Activated CD8-positive, alpha-beta T cell treated with anti-CD3 and anti-CD28 coated beads, Interleukin-2, amount 10 ng/mL, durations not matched to agents 7 days and 5 days (primary cell): Measurements from ENCODE around the gene RNF213. TPM values are rescaled to one million over a fixed set of nuclear protein-coding genes. Genes with fewer than 3 reads are reported as not detected.

Source experiments
- ATAC-seq: fragments of 150-1000 bp; cut with Tn5 transposase; one replicate; pipeline ENCODE4 v1.10.0; 2021; ENCODE audit warnings: moderate library complexity
- CTCF ChIA-PET: fragments of 350-600 bp; sonication (Branson Sonifier 250); formaldehyde crosslinking; loops from one replicate; lab custom pipeline; 2021; ENCODE audit warnings: antibody characterized with exemption; lab: Charles Lee
- POLR2A ChIA-PET: fragments of 350-600 bp; sonication (Branson Sonifier 250); formaldehyde crosslinking; loops from one replicate; lab custom pipeline; 2021; ENCODE audit warnings: antibody characterized with exemption; lab: Charles Lee
- DNase-seq: peaks from one replicate; pipeline ENCODE4 v3.0.0-alpha.2; 2020
- H3K27ac Mint-ChIP-seq: one replicate; pipeline ENCODE4 v1.8.0; 2021; ENCODE audit warnings: mild to moderate bottlenecking, mixed read lengths
- H3K27me3 Mint-ChIP-seq: one replicate; pipeline ENCODE4 v1.8.0; 2021; ENCODE audit warnings: low read depth, mixed read lengths
- H3K36me3 Mint-ChIP-seq: one replicate; pipeline ENCODE4 v1.8.0; 2021; ENCODE audit warnings: low read depth, mixed read lengths
- H3K4me1 Mint-ChIP-seq: one replicate; pipeline ENCODE4 v1.8.0; 2021; ENCODE audit warnings: low read depth, mixed read lengths
- H3K4me3 Mint-ChIP-seq: one replicate; pipeline ENCODE4 v1.8.0; 2021; ENCODE audit warnings: mild to moderate bottlenecking, mixed read lengths
- H3K9me3 Mint-ChIP-seq: one replicate; pipeline ENCODE4 v1.8.0; 2022; ENCODE audit warnings: mixed read lengths; ENCODE audit not compliant: insufficient read depth
- total RNA-seq, 2 experiments: library from RNA; stranded (reverse); gene quantifications; one replicate each; pipeline ENCODE4 v1.2.3, GENCODE V29; 2021

RNF213 gene
- total RNA-seq, 2 experiments from 2014 or later: 438 to 455 TPM

DNA sequence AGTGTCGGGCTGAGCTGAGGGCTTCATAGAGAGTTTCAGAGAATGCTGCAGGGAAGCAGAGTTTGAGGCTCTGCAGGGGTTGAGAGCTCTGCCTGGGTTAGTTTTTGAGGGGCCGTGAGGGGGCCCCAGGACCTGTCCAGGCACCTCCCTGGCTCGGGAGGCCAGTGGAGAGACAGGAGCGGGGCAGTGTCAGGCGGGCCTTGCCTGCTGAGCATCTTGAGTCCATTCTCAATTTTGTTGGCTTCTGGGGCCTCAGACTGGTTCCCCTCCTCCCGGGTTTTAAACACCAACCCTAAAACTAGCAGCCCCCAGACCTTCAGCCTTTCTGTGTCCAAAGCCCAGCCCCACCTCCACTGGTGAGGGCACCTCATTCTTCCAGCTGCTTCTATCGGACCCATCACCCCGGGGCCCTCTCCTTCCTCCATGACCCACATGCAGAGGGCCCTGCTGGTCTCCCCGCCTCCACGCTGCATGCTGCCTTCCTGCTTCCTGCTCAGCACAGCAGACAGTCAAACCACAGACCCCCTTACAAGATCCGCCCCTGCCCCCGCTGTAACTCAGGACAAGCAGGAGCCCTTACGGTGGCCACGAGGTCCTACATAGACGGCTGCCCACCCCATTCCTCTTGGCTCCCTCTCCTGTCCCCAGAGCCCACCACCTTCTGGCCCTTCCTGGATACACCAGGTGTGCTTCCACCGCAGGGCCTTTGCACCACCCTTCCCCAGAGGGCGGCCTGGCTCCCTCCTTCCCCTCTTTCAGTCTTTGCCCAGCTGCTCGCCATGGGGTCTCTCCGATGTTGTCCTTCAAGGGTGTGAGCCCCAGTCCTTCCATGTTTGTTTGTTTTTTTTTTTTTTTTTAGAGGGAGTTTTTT, 3.8 kb downstream of the RNF213 start:
- CTCF ChIA-PET: interaction anchor here (0.9 to 1.7 kb wide), 5 partner anchors 9 to 163 kb away, joined by 3 to 5 read pairs (median 3); partner anchors contain the start of gene GAA
- DNase-seq: peak; percentile 83
- peak; percentile 11 for ATAC-seq
- Mint-ChIP-seq H3K4me1 (peaks cover 37% of the 10 kb centered on the region), H3K27me3 (no peaks in the 10 kb centered on the region), H3K9me3 (no peaks in the 10 kb centered on the region), H3K4me3 (peak overlapping the region; percentile 91), H3K36me3 (peaks cover 38% of the 10 kb centered on the region), H3K27ac (peak overlapping the region; percentile 91)
- POLR2A ChIA-PET: interaction anchor here (0.6 to 4.9 kb wide), 9 partner anchors 11 to 456 kb away, joined by 3 to 38 read pairs (median 3); partner anchors contain the start of gene GAA

DNA sequence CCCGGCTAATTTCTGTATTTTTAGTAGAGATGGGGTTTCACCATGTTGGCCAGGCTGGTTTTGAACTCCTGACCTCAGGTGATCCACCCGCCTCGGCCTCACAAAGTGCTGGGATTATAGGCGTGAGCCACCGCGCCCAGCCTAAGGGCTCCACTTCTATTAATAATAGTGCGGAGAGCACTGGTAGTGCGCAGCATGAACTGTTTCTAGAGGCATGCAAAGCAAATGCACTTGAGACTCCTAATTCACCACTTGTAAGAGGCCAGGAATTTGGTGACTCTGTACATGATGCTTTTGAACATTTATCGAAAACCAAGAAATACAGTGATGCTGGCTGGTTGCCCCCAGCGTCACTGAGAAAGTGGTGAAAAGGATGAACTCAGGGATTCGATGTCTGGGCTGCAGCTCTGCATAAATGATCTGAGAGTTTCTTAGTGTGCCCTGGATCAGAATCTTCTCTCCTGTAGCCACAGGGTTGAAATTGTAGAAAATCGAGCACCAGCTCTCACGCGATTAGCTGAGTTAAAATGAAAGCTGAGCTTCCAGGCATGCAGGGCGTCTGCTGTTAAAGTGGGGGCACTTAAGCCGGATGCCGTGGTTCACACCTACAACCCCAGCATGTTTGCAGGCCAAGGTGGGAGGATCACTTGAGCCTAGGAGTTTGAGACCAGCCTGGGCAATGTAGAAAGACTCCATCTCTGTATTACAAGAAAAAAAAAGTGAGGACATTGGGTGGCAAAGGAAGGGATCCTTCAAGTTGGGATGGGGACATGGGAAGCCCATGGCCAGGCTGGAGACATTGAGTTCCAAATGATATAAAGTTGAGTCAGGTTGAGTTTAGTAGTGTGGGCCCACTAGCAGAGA, 4.8 kb downstream of the RNF213 start:
- H3K4me3 Mint-ChIP-seq: peak overlapping the region; percentile 91
- H3K27me3 Mint-ChIP-seq: no peaks in the 10 kb centered on the region
- peak overlapping the region; percentile 91 for H3K27ac Mint-ChIP-seq
- no peaks in the 10 kb centered on the region for H3K9me3 Mint-ChIP-seq
- H3K36me3 Mint-ChIP-seq: peaks cover 38% of the 10 kb centered on the region
- DNase-seq (peak; percentile 89), ATAC-seq (peak; percentile 45)
- POLR2A ChIA-PET: interaction anchor here (1.0 to 4.9 kb wide), 5 partner anchors 12 to 127 kb away, joined by 3 to 38 read pairs (median 3); no protein-coding TSS in a partner anchor
- peaks cover 37% of the 10 kb centered on the region for H3K4me1 Mint-ChIP-seq
- CTCF ChIA-PET: interaction anchor here (0.8 to 1.5 kb wide), 6 partner anchors 8 to 120 kb away, joined by 3 to 5 read pairs (median 4); no protein-coding TSS in a partner anchor

DNA sequence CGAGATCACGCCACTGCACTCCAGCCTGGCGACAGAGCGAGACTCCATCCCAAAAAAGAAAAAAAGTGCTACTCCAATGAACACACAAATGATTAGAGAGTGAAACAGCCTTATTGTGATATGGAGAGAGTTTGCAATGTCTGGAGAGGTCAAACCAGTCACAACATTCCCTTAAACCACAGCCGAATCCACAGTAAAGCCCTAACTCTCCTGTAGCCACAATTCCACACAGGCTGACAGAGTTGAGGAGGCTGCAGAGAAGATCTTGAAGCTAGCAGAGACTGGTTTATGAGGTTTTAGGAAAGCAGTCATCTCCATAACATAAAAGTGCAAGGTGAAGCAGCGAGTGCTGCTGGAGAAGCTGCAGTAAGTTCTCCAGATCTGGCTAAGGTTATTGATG, 6.7 kb downstream of the RNF213 start:
- H3K4me3 Mint-ChIP-seq: peak overlapping the region; percentile 19
- H3K4me1 Mint-ChIP-seq: peaks cover 39% of the 10 kb centered on the region
- ChIA-PET CTCF (interaction anchor here (1.1 kb wide), 1 partner anchor 72 kb away, joined by 3 read pairs; no protein-coding TSS in a partner anchor), POLR2A (interaction anchor here (1.6 kb wide), 1 partner anchor 48 kb away, joined by 4 read pairs; no protein-coding TSS in a partner anchor)
- H3K36me3 Mint-ChIP-seq: peaks cover 45% of the 10 kb centered on the region
- DNase-seq: no peak
- ATAC-seq: no peak
- H3K9me3 Mint-ChIP-seq: no peaks in the 10 kb centered on the region
- peak overlapping the region; percentile 52 for H3K27ac Mint-ChIP-seq
- H3K27me3 Mint-ChIP-seq: no peaks in the 10 kb centered on the region

DNA sequence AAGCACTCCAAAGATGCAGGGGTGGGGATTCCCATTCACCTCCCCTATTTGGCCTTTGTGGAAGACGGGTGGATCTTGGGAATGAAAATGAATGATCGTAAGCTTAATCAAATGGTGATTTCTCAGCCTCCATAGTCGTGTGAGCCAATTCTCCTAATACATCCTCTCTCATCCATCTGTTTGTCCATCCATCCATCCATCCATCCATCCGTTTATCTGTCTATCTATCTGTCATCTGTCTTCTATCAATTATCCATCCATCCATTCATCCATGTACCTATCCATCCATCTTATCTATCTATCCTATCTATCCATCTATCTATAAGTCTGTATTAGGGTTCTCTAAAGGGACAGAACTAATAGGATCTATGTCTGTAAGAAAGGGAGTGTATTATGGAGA, 7.8 kb downstream of the RNF213 start:
- ChIA-PET CTCF (interaction anchor here (1.1 kb wide), 1 partner anchor 73 kb away, joined by 3 read pairs; no protein-coding TSS in a partner anchor), POLR2A (interaction anchor here (0.6 kb wide), 1 partner anchor 36 kb away, joined by 3 read pairs; no protein-coding TSS in a partner anchor)
- Mint-ChIP-seq H3K27ac (no peak overlapping the region), H3K4me3 (no peak overlapping the region), H3K4me1 (peaks cover 38% of the 10 kb centered on the region), H3K9me3 (no peaks in the 10 kb centered on the region), H3K36me3 (peaks cover 54% of the 10 kb centered on the region), H3K27me3 (no peaks in the 10 kb centered on the region)
- ATAC-seq (no peak), DNase-seq (no peak)

DNA sequence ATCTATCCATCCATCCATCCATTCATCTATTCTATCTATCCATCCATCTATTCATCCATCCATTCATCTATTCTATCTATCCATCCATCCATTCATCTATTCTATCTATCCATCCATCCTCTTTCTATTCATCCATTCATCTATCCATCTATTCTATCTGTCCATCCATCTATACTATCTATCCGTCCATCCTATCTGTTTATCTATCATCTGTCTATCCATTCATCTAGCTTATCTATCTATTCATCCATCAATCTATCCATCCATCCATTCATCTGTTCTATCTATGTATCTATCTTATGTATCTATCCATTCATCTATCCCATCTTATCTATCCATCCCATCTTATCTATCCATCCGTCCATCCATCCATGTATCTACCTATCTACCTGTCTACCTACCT, 8.8 kb downstream of the RNF213 start:
- Mint-ChIP-seq H3K27ac (no peak overlapping the region), H3K27me3 (no peaks in the 10 kb centered on the region), H3K36me3 (peaks cover 53% of the 10 kb centered on the region), H3K4me3 (no peak overlapping the region), H3K9me3 (no peaks in the 10 kb centered on the region), H3K4me1 (peaks cover 46% of the 10 kb centered on the region)
- POLR2A ChIA-PET: interaction anchor here (1.1 to 1.5 kb wide), 2 partner anchors 9 to 11 kb away, joined by 3 to 4 read pairs; partner anchors contain the start of gene RNF213
- no peak for ATAC-seq
- no peak for DNase-seq
- CTCF ChIA-PET: no interaction called here

DNA sequence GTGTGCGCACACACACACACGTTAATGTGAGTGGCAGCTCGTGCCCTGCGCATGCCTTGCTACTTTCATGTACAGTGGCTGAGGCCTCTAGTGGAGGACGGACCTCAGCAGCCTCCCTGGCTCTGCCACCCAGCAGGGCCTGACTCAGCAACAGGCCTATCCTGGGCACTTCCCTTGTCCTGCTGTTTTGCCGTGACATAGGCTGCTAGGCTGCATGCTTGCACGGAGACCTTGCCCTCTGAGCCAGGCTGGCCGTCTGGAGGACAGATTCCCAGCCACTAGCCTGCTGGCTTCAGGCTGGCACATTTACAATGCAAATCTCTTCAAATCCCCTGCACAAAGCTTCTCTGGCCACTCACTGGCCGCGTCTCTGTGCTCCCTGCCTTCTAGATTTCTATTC, 9.5 kb downstream of the RNF213 start:
- Mint-ChIP-seq H3K27me3 (no peaks in the 10 kb centered on the region), H3K27ac (peak overlapping the region; percentile 53), H3K36me3 (peaks cover 49% of the 10 kb centered on the region), H3K9me3 (no peaks in the 10 kb centered on the region), H3K4me1 (peaks cover 49% of the 10 kb centered on the region), H3K4me3 (no peak overlapping the region)
- POLR2A ChIA-PET: interaction anchor here (1.1 to 1.7 kb wide), 3 partner anchors 9 to 51 kb away, joined by 3 to 5 read pairs (median 4); partner anchors contain the start of gene RNF213
- CTCF ChIA-PET: no interaction called here
- ATAC-seq (no peak), DNase-seq (no peak)

DNA sequence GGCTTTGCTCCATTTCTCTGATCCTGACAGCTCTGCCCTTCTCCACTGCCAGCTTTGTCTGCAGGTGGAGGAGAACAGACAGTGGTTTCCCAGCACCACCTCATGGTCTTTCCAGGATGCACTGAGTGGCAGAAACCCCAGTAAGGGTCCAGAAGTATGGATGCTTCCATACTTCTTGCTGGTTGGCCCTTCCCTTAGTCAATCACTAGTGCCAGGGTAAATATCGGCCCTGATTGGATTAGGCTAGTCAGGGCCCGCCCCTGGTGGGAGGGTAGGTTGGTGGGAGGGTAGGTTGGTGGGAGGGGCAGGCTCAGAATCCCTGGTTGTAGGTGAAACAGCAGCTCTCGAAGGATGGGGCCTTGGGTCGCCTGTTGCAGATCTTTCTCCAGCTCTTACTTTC, 10.2 kb downstream of the RNF213 start:
- no peak overlapping the region for H3K4me3 Mint-ChIP-seq
- ATAC-seq (peak; percentile 68), DNase-seq (peak; percentile 50)
- POLR2A ChIA-PET: interaction anchor here (1.5 to 1.7 kb wide), 2 partner anchors 10 to 52 kb away, joined by 4 to 5 read pairs; partner anchors contain the start of gene RNF213
- CTCF ChIA-PET: no interaction called here
- H3K27ac Mint-ChIP-seq: peak overlapping the region; percentile 52
- H3K4me1 Mint-ChIP-seq: peaks cover 47% of the 10 kb centered on the region
- H3K36me3 Mint-ChIP-seq: peaks cover 45% of the 10 kb centered on the region
- no peaks in the 10 kb centered on the region for H3K9me3 Mint-ChIP-seq
- H3K27me3 Mint-ChIP-seq: no peaks in the 10 kb centered on the region

DNA sequence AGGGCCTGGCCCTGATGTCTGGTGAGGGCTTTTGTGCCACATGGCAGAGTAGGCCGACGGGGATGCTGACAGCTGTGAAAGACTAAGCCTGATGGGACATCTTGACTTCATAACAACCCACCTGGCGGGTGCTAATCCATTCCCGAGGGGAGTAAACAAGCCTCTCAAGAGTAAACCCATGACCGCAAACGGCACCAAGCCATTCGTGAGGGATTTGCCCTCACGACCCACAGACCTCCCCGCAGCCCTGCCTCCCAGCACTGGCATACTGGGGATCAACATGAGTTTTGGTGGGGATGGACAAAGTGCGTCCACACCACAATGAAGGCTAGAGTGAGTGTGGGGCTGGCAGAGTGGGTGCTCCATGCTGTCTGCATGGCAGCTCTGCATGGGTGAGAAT, 11.7 kb downstream of the RNF213 start:
- H3K4me3 Mint-ChIP-seq: no peak overlapping the region
- H3K4me1 Mint-ChIP-seq: peaks cover 49% of the 10 kb centered on the region
- DNase-seq (no peak), ATAC-seq (no peak)
- peaks cover 47% of the 10 kb centered on the region for H3K36me3 Mint-ChIP-seq
- no peaks in the 10 kb centered on the region for H3K27me3 Mint-ChIP-seq
- POLR2A ChIA-PET: interaction anchor here (1.4 kb wide), 1 partner anchor 127 kb away, joined by 3 read pairs; no protein-coding TSS in a partner anchor
- no peaks in the 10 kb centered on the region for H3K9me3 Mint-ChIP-seq
- H3K27ac Mint-ChIP-seq: no peak overlapping the region
- CTCF ChIA-PET: no interaction called here

DNA sequence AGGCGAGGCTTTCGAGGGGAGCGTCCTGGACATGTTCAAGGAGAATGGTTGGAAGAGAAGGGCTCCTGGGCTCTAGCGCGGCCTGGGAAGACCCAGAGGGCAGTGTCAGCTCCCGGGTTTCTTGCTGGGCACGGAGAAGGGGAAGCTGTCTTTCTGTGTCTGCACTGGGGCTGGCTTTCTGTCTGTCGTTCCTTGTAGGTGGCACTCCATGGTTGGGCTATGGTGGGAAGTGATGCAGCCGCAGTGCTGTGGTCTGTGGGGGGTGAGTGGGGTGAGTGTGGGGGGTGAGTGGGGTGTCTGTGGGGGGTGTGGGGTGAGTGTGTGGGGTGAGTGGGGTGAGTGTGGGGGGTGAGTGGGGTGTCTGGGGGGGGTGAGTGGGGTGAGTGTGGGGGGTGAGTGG, 13.7 kb downstream of the RNF213 start:
- ChIA-PET POLR2A (interaction anchor here (0.8 to 1.1 kb wide), 2 partner anchors 11 to 84 kb away, joined by 3 to 6 read pairs; no protein-coding TSS in a partner anchor), CTCF (interaction anchor here (0.9 kb wide), 1 partner anchor 9 kb away, joined by 4 read pairs; no protein-coding TSS in a partner anchor)
- Mint-ChIP-seq H3K27ac (peak overlapping the region; percentile 79), H3K4me3 (peak overlapping the region; percentile 28), H3K4me1 (peaks cover 53% of the 10 kb centered on the region), H3K9me3 (no peaks in the 10 kb centered on the region), H3K27me3 (no peaks in the 10 kb centered on the region), H3K36me3 (peaks cover 55% of the 10 kb centered on the region)
- ATAC-seq (no peak), DNase-seq (no peak)

DNA sequence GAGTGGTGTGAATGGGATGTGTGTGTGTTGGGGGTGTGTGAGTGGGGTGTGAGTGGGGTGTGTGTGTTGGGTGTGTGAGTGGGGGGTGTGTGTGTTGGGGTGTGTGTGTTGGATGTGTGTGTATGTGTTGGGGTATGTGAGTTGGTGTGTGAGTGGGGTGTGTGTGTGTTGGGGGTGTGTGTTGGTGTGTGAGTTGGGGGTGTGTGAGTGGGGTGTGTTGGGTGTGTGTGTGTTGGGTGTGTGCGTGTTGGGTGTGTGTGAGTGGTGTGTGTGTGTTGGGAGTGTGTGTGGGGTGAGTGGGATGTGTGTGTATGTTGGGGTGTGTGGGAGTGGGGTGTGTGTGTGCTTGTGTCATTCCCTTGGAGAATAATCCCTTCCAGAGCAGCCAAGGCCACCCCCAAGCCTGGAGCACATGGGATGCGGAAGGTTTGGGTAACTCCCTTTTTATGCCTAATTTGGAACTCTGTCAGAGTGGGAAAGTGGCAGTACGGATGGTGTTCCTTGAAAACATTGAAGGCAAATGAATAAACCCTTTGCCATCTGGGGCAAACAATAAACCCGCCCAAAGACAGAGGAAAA, 14.3 kb downstream of the RNF213 start:
- H3K27me3 Mint-ChIP-seq: no peaks in the 10 kb centered on the region
- POLR2A ChIA-PET: interaction anchor here (1.4 kb wide), 1 partner anchor 10 kb away, joined by 3 read pairs; no protein-coding TSS in a partner anchor
- H3K9me3 Mint-ChIP-seq: no peaks in the 10 kb centered on the region
- DNase-seq (no peak), ATAC-seq (no peak)
- peak overlapping the region; percentile 25 for H3K27ac Mint-ChIP-seq
- peaks cover 52% of the 10 kb centered on the region for H3K4me1 Mint-ChIP-seq
- CTCF ChIA-PET: interaction anchor here (1.0 kb wide), 2 partner anchors 9 to 12 kb away, joined by 3 to 5 read pairs; no protein-coding TSS in a partner anchor
- H3K36me3 Mint-ChIP-seq: peaks cover 61% of the 10 kb centered on the region
- no peak overlapping the region for H3K4me3 Mint-ChIP-seq
